ENCODE results near the gene MAK.
"Not testable (repeated sequence)": the region's sequence is repeated elsewhere in the genome, so short reads cannot be mapped to it uniquely, and the experiment has no call there.

The MAK gene

DNA sequence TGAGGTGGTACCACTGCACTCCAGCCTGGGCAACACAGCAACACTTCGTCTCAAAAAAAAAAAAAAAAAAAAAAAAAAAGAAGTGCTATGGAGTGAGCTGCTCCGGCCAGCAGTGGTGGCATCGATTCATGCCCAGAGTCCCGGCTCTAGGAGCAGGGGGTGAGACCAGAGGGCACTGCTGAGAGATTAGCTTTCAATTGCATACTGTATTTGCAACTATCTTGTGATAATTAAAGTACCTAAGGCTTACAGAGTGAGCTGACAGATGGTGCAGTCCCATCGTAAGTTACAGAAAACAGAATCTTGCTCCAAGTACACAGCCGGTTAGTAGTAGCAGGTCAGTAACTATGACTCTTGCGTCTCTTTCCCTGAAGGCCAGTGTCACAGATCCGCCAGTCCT, 59.3 kb downstream of the MAK start:
- no peak for DNase-seq (ENCODE audit: low read depth, low spot score)

DNA sequence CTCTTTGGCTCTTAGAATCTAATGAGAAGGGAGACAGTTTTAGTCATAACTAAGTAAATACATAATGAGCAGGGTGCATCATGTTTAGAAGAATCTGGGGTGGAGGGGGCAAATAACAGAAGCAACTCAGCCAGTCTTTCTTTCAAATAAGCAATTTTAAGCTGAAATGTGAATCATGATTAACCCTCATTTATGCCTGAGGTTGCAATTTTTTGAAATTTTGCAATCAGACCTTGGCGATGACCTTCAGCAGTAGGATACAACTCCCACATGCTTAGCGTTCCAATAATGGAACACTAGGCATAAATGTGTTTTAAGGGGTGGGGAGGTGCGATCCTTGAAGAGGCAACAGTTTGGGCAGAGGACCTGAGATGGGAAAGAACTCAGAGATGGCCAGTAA, 60.1 kb downstream of the MAK start:
- no peak for DNase-seq (ENCODE audit: low read depth, low spot score)

DNA sequence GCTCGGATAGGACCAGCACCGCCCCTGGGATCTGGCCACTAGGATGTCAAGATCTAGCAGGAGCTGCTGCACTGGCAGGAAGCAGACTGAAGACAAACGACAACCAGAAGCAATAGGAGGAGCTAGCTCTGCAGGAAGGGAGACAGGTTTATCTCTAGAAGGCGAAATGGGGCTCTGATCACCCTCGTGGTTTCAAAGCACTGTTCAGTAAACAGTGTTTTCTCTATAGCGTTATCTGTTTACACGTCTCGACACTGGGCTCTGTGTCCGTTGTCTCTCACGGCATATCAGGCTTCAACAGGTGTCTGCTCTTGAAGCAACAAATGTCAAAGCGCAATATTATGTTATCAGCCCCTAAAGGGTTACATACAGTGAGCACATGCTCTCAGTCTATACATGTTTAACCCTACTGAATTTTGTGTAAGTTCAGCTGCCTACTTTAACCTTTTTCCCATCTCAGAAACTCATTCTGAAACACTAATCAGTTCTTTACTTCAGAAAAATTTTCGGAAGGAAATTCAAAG, 66.9 kb downstream of the MAK start:
- DNase-seq (ENCODE audit: low read depth, low spot score) = no peak

DNA sequence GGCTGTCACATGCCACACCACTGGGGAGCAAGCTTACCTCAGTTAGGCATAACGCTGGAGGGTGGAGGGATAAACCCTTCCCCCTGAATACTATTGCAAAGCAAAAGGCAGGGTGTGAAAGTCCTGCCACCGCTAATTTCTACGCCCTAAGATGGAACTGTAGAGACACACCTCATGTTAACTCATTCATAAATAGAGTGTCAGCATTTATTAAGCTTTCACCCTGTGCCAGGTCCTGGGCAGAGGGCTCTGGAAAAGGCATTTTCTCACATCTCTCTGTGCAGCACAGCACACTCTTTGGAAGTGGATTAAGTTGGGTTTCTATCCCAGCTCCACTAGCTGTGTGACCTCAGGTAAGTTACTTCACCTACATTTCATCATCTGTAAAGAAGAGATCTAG, 68.9 kb downstream of the MAK start:
- no peak for DNase-seq (ENCODE audit: low read depth, low spot score)

DNA sequence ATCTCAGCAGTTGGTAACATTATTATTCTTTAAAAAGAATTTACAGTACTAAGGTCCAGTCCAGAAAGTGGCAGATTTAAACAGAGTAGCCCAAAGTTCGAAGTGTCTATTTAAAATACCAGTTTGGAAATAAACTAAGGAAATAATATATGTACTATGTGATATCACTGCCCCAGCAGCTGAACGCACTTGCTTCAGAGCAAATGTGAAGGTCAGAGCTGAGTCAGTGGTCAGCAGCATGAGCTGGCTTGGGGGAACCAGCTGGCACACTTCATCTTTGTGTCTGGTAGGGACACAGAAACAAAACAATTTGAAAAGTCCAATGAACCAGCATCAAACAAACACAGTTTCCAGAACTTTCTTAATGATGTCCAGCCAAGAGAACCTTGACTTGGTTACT, 75.3 kb downstream of the MAK start:
- no peak for DNase-seq (ENCODE audit: low read depth, low spot score)

DNA sequence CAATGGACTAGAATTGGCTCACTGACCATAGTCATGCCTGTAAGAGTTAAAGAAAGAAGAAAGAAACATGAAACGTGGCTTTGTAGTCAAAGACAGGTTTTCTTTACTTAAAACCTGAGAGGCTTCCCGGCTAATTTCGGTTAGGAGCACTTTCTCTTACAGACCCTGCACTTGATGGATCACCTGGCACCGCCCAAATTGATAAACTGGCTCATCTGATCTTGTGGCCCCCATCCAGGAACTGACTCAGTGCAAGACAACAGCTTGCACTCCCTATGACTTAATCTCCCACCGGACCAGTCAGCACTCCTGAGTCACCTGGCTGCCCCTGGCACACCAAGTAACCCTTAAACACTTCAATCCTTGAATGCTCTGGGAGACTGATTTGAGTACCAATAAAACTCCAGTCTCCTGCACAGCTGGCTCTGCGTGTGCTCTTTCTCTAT, 78.4 kb downstream of the MAK start:
- no peak for DNase-seq (ENCODE audit: low read depth, low spot score)

DNA sequence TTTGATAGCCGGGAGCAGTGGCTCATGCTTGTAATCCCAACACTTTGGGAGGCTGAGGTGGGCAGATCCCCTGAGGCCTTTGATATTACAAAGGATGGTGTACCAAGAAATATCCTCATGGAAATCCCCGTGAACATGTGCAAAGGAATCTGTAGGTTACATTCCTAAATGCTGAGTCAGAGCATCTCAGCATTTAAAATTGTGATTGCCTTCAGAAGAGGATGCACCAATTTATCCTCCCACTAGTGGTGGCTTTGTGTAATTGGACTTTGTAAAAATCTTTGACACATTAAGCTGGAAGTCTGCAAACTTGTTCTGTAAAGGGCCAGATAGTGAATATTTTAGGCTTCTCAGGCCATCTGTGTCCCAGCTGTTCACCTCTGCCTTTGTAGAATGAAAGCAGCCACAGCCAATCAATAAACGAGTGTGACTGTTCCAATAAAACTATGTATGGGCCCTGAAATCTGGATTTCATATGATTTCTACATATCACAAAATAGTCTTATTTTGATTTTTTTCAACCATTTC, 79.0 kb downstream of the MAK start:
- no peak for DNase-seq (ENCODE audit: low read depth, low spot score)

DNA sequence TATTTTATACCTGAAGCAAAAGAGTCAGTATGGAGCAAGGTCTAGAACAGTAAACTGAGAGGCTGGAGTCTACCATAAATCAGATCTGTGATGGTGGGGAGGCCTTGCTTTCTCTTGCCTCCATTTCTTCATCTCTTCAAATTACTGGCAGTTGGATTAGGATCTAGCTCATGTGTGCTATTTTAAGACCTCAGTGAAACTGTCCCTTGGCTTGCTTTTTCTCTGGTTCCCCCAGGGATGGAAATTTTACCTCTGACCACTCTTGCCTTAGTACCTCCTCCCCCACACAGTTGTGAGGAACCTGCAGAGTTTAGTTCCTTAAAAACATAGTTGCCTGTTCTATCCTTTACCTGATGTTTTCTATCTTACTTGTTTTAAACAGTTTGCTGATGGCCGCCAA, 82.3 kb downstream of the MAK start:
- DNase-seq (ENCODE audit: low read depth, low spot score) = no peak

DNA sequence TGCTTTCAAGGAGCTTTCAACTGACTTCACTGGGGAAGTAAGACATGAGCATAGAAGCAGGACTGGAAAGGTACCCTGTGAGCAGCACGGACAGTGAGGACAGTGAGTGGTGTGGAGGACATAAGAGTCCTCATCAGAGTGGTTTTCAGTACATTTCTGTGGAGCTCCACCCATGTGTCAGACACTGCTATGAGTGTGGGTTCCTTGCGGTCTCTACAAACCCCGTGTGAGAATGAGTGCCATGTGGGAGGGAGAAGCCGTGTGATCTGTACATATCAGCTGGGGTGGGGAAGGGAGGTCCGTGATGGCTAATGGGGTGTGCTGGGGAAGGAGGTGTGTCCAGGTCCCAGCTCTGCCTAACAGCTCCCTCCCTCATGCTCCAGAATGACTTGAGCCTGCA, 86.6 kb downstream of the MAK start:
- not testable (repeated sequence) for DNase-seq (ENCODE audit: low read depth, low spot score)

DNA sequence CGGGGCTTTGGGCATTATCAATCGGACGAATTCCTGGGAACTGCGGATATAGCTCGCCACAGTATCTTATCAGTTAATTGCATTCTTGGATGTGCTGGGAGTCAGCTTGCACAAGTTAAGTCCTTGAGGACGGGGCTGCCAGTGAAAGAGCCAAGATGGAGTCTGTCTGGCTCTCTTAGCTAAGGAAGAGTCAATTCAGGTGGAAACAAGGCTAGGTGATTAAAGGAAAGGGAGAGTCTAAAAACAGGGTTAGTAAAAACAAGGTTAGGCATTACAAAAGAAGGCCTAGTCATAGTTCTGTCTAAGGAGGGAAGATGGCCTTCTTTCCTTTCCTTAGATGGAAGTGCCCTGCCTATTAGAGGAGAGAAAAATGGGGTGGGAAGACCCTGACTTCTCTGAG, 87.8 kb downstream of the MAK start:
- DNase-seq (ENCODE audit: low read depth, low spot score) = not testable (repeated sequence)

DNA sequence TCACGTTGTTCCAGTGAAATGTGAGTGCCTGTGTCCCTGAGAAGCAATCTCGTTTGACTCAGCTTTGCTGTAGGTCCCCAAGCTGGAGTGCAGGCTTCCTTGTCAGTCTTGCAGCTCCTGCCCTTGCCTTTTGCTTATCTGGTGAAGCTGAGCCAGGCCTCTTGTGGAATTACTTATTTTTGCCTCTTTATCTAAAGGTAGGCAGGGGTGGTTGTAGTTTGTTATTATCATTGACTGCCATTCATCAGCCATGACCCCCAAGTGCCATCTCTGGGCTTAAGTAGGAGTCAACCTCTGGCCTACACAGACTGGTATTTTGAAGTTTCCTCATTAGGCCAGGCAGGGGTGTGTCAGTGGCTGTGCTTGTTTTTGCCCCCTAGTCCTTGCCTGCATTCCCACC, 88.6 kb downstream of the MAK start:
- no peak for DNase-seq (ENCODE audit: low read depth, low spot score)

DNA sequence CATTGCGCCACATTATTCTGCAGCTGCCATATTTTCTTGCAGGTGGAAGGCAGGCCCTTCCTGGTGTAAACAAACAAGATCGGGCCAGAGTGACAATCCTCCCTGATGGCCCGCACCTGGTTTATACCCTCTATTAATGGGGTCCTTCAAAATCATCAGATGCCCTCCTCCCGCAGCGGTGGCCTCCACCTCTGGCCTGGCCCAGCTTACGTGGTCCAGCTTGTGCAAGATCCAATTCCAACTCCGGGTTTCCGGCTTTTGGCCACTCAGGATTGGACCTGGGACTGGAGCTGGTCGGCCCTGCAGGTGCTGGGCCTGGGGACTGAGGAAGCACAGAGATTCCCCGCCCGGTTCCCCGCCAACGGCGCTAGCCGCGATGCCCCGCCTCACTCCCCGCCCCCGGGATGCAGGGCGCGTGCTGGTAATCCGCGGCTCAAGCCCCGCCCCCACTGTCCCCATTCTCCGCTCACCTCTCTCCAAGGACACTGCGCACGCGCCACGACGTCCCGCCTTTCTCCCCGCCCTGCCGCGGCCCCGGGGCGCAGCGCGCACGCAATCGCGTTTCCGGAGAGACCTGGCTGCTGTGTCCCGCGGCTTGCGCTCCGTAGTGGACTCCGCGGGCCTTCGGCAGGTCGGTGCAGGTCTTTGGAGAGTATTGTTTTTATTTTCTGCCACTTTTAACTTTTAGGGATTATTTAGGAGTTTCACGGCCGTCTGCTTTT, 90.9 kb downstream of the MAK start, which contains the start of gene TMEM14B:
TMEM14B (plus strand) TSS at position 555 of the 722 bp plus-strand sequence. CDS start 1,441 bp downstream, outside the sequence.
- DNase-seq (ENCODE audit: low read depth, low spot score) = peak; percentile 90

DNA sequence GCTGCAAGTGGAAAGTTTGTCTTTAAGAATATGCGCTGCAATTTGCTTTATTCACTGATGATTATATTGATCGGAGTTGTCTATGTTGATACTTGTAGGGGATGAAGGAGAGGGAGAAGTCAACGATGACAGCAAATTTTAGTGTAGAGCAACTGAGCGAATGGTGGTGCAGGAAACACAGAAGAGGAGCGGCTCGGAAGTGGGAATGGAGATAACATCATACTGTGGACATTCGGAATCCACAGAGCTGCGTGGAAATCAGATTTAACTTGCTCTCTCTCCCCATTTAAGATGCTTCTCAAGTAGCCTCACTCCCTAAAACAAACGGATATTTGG, 91.5 kb downstream of the MAK start:
- no peak for DNase-seq (ENCODE audit: low read depth, low spot score)

DNA sequence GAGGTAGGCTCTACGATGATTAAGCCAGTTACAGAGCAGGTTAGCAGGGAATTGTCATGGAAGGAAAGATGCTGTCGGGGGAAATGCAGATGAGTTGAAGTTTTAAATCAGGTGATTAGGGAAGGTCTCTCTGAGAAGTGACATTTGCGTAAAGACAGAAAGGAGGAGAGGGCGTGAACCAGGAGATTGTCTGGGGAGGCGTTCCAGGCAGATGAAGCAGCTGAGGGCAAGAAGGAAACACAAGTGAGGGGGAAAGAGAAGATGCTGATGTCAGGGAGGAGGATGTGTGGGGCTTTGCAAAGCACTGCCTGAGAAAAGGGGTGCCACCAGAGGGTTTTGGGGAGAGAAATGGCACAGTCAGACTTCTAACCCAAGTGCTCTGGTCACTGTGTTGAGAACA, 93.2 kb downstream of the MAK start:
- no peak for DNase-seq (ENCODE audit: low read depth, low spot score)

DNA sequence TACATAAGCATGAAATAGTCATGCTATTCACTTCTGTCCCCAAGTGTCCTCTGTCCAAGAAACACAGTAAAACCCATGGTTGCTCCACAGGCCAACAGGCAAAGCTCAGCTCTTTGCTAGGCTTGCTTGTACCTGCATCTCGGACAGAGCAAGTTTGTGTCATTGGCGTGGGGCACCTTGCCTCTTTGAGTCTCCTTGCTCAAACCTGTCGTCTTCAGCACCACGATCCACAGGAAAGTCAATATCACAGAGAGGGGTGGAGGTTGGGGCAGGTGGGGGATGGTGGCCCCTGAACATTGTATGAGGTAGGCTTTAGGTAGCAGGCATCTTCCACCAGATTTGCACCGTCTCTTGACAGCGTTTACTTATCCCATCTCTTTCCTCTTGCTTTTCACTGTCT, 94.8 kb downstream of the MAK start:
- no peak for DNase-seq (ENCODE audit: low read depth, low spot score)

DNA sequence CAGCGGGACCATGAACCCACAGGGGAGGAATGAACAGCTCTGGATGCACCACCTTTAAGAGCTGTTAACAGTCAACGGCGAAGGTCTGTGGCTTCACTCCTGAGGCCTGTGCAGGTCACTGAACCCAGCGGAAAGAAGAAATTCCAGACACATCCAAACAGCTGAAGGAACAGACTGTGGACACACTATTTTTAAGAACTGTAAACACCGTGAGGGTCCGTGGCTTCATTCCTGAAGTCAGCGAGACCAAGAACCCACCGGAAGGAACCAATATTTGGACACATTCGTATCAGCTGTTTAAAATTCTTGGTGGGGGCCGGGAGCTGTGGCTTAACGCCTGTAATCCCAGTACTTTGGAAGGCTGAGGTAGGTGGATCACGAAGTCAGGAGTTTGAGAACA, 96.1 kb downstream of the MAK start:
- no peak for DNase-seq (ENCODE audit: low read depth, low spot score)

DNA sequence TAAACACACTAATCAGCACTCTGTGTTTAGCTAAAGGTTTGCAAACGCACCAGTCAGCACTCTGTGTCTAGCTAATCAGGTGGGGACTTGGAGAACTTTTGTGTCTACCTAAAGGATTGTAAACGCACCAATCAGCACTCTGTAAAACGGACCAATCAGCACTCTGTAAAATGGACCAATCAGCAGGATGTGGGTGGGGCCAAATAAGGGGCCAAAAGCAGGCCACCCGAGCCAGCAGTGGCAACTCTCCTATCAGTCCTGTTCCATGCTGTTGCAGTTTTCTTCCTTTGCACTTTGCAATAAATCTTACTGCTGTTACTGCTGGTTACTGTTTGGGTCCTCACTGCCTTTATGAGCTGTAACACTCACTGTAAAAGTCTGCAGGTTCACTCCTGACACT, 96.7 kb downstream of the MAK start:
- DNase-seq (ENCODE audit: low read depth, low spot score) = not testable (repeated sequence)

DNA sequence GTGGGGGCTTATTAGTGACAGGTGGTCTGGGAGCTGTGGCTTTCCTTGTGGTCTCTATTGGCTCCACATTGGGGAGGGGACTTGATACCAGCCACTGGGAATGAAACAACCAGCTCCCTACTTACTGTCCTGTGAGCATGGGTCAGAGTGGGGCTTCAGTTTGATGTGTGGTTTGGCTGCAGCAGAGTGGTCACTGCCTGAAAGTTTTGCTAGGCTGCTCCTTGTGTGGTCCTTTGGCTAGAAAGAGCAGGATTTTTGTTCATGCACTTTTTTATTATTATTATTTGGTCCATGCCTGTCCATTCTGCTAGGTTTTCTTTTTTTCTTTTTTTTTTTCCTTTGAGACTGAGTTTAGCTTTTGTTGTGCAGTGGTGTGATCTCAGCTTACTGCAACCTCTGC, 98.3 kb downstream of the MAK start:
- no peak for DNase-seq (ENCODE audit: low read depth, low spot score)

DNA sequence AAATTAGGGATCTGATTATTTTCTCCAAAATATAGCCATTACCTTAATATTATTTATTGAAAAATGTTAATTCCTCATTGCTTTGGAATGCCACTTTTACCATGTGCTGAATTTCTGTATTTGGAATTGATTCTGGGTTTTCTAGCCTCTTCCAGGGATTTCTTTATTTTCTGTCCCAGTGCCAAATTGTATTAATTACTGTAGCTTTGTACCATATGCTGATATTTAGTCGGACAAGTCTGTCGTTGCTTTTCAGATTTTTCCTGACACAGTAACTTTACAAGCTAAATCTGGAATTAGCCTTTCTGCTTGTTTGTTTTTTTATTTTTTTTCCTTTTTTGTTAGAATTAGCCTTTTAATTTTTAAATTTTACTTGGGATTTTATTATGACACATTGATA, 101.6 kb downstream of the MAK start:
- no peak for DNase-seq (ENCODE audit: low read depth, low spot score)

DNA sequence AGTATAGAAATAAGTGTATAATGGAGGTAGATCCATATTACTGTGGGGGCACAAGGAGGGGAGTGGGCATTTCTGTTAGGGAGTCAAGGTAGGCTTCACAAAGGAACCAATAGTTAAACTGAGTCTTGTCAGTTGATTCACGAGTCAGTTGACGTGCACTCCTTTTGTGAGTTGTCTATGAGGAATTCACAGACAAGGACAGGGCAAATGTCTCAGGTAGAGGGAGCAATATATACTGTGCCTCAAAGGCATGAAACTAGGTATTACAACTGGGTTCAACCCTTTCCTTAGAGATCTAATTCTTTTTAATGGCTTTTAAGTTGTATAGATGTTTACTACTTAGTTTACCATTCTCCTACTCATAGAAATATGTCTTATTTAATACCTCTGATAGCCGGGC, 104.5 kb downstream of the MAK start:
- DNase-seq (ENCODE audit: low read depth, low spot score) = no peak

DNA sequence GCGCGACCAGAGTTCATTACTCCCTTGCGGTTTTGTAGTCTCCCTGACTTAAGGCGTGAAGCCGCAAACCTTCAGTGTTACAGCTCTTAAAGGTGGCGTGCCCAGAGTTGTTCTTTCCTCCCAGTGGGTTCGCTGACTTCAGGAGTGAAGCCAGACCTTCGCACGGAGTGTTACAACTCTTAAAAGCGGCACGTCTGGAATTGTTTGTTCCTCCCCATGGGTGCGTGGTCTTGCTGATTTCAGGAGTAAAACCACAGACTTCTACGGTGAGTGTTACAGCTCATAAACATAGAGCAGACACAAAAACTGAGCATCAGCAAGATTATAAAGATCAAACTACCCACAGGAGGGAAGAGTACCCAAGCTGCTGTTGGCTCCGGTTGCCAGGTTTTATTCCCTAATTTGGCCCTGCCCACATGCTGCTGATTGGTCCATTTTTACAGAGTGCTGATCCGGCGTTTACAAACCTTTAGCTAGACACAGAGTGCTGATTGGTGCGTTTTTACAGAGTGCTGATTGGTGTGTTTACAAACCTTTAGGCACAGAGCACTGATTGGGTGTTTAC, 105.1 kb downstream of the MAK start:
- no peak for DNase-seq (ENCODE audit: low read depth, low spot score)

DNA sequence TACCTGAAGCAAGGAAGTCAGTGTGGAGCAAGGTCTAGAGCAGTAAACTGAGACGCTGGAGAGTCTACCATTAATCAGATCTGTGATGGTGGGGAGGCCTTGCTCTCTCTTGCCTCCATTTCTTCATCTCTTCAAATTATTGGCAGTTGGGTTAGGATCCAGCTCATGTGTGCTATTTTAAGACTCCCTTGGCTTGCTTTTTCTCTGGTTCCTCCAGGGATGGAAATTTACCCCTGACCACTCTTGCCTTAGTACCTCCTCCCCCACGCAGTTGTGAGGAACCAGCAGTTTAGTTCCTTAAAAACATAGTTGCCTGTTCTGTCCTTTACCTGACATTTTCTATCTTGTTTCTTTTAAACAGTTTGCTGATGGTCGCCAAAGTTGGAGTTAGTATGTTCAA, 108.1 kb downstream of the MAK start:
- DNase-seq (ENCODE audit: low read depth, low spot score) = no peak

DNA sequence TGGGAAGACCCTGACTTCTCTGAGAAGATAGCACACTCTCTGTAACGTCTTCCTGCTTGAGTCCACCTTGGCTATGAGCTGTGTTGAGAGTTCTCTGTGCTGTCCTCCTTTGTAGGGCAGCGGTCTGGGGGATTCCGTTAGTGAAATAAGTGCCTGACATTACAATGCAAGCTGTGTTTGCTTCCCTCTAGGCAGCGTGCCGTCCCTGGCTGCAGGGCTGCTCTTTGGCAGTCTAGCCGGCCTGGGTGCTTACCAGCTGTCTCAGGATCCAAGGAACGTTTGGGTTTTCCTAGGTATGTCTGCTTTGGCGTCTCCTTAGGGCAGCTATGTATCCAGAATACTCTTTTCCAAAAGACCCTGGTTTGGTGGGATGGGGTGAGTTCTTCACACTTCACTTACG, 112.6 kb downstream of the MAK start:
- no peak for DNase-seq (ENCODE audit: low read depth, low spot score)

Data from smooth muscle cell of the brain vasculature (primary cell).